LNCaP clone FGC (cell line): ENCODE results near the gene KRTAP10-1.

ENCODE experiments used
- DNase-seq: peaks from one replicate; pipeline ENCODE4 v3.0.0-alpha.2; 2011; ENCODE audit warnings: low read depth
- H3K4me3 ChIP-seq: 2 replicates; pipeline ENCODE4 v1.5.1; 2011; ENCODE audit warnings: mild to moderate bottlenecking, low read depth, low read length, control low read depth
- TF ChIP-seq, protein P1 (sequence below): IDR thresholded peaks from 2 replicates; pipeline ENCODE4 v1.5.1; 2012; ENCODE audit warnings: mild to moderate bottlenecking; ENCODE audit not compliant: control insufficient read depth, insufficient read depth; ENCODE audit errors: extremely low read depth

KRTAP10-1 gene

GRCh38 chr21:44513389-44514217 is 26.4 kb downstream of the KRTAP10-1 start:
- no peak overlapping the region for H3K4me3 ChIP-seq
- TF ChIP-seq, protein P1, sequence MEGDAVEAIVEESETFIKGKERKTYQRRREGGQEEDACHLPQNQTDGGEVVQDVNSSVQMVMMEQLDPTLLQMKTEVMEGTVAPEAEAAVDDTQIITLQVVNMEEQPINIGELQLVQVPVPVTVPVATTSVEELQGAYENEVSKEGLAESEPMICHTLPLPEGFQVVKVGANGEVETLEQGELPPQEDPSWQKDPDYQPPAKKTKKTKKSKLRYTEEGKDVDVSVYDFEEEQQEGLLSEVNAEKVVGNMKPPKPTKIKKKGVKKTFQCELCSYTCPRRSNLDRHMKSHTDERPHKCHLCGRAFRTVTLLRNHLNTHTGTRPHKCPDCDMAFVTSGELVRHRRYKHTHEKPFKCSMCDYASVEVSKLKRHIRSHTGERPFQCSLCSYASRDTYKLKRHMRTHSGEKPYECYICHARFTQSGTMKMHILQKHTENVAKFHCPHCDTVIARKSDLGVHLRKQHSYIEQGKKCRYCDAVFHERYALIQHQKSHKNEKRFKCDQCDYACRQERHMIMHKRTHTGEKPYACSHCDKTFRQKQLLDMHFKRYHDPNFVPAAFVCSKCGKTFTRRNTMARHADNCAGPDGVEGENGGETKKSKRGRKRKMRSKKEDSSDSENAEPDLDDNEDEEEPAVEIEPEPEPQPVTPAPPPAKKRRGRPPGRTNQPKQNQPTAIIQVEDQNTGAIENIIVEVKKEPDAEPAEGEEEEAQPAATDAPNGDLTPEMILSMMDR: no peak
- DNase-seq: peak; percentile 21

GRCh38 chr21:44512496-44513388 is 27.3 kb downstream of the KRTAP10-1 start:
- no peak for DNase-seq
- TF ChIP-seq, protein P1: no peak
- H3K4me3 ChIP-seq: no peak overlapping the region

- DNase-seq: no peak
- TF ChIP-seq, protein P1: no peak
- no peak overlapping the region for H3K4me3 ChIP-seq
Measured at GRCh38 chr21:44511938-44512275, 28.1 kb downstream of the KRTAP10-1 start.

DNA sequence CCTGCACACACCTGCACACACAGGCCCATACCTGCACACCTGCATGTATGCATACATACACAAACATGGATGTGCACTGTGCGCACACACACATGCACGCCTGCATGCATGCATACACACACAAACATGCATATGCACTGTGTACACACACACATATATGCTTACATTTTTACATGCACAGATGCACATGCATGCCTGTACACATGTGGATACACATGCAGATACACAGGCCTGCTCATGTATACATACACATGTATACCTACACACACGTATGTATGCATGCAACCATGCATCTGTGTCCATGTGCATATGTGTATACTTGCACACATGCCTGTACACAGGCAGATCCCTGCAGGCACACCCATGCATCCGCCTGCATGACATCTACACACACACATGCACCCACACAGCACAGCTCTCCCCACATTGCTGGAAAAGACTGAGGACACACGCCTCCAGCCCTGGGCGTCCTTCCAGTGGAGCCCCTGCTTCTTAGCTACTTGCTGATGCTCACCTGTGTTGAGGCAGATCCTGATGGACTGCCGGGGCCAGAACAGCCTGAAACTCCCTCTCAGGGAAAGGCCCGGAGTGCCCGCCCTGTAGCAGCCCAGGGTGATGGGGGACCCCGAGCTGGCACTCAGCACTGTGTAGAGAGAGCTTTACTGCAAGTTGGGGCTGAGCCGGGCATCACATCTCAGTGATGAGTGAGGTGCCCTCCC is 28.6 kb downstream of the KRTAP10-1 start:
- DNase-seq: no peak
- TF ChIP-seq, protein P1: no peak
- H3K4me3 ChIP-seq: no peak overlapping the region

- H3K4me3 ChIP-seq: peak overlapping the region; percentile 25
- DNase-seq: peak; percentile 28
- TF ChIP-seq, protein P1: peak; percentile 94
Measured at GRCh38 chr21:44510508-44511218, 29.3 kb downstream of the KRTAP10-1 start.

DNA sequence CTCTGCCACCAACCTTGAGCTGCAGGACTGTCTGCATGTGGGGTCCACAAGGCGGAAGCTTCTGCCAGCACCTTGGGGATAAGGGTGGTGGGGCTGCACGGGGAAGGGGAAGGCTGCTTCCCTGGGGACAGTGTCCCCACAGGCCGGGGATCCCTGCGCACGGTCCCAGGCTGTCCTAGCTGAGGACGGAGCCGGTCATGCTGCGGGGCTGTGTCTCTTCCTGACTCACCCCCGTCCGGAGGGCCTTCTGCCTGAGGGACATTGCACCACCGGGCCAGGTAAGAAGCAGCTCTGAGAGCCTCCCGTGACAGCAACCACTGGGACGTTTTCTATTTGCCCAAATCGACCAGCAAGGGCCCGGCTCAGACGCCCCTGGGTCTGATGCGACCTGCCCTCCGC is 29.9 kb downstream of the KRTAP10-1 start:
- TF ChIP-seq, protein P1: no peak
- H3K4me3 ChIP-seq: no peak overlapping the region
- no peak for DNase-seq
